SKM-1 (cell line): Measurements from ENCODE around the gene NECTIN4.

Experiments used
- DNase-seq: peaks from one replicate; lab custom pipeline; 2025; ENCODE audit not compliant: unreplicated experiment; lab: John Stamatoyannopoulos, UW

Gene NECTIN4

GRCh38 chr1:161113915-161114314 lies 24.6 kb upstream of the NECTIN4 start:
- DNase-seq: no peak

DNA sequence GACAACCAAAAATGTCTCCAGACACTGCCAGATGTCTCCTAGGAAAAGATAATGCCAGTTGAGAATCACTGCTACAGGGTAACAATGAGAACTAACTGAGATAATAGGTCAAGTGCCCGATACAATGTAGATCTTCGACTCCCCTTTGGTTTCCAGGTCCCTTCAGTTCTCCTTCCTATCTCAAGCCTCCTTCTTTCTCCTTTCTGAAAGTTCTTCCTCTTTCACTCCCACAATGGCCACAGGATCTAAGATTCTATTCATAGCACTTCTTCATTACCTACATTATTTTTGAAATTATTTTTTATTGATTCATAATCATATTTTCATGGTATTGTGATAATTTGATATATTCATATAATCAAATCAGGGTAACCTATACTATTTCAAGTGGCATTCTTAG lies 22.2 kb upstream of the NECTIN4 start:
- peak; percentile 41 for DNase-seq

DNA sequence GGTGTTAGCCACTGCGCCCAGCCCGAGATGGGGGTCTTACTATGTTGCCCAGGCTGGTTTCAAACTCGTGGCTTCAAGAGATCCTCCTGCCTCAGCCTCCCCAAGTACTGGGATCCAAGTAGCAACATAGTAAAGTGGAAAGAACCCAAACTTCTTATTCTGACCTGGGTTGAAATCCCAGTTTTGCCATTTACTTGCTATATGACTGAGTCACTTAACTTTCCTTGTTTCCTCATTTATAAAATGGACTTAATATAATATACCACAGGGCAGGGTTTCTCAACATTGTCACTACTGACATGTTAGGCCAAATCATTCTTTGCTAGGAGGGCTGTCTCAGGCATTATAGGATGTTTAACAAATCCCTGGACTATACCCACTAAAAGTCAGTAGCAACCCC lies 21.8 kb upstream of the NECTIN4 start:
- DNase-seq: no peak

GRCh38 chr1:161106431-161106830 lies 17.1 kb upstream of the NECTIN4 start:
- DNase-seq: no peak

DNA sequence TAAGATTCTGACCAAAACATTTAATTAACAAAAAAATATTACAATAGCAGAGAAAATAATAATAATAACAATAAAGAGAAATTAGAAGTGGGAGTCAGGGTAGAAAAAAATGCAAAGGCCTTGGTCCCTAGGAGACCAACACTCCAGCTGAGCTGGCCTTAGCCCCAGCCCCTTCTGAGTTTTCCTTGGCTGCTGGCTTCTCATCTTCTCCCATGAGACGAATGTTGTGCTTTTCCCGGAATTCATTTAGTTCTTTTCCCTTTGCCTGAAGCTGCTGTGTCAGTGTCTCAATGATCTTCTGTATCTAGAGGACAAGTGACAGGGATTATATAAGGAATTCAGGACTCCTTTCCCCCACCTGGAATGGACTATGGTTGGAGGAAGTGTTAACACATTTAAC lies 11.2 kb upstream of the NECTIN4 start:
- no peak for DNase-seq

DNA sequence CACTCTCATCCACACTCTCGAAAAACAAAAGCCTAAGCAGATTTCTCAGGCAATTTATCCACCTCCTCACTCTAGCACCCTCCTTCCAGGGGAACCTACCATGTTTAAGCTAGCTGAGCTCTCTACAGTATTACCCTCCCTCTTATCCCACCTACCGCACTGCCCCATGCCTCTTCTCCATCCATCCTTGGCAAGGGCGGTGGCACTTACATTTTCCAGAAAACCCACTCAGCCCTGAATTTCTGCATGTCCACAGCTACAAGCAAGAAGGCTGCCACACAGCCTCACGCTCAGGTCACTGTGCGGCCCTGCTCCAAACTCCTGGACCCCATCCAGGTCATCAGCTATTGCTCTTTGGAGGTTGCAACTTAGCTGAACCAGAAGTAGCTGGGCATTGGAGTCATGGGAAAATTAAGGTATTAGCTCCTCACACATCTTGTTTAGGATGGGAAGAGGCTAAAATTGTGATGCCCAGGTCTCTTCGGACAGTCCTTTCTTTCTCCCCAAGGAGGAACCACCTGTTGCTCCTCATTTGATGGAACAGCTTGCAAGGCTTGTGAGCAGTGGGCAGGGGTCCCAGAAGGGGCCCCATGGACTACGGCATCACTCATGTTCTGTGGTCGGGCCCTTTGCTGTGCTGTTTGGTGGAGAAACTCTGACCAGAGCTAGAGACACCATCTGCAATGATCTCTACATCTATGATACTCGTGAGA lies 9.9 kb upstream of the NECTIN4 start:
- DNase-seq: no peak

GRCh38 chr1:161098210-161099068 lies 9.1 kb upstream of the NECTIN4 start, which contains the start of gene KLHDC9:
Gene KLHDC9, plus strand, starts transcription at chr1:161098361. Its CDS starts 175 bp downstream, at chr1:161098536.
- DNase-seq: no peak

DNA sequence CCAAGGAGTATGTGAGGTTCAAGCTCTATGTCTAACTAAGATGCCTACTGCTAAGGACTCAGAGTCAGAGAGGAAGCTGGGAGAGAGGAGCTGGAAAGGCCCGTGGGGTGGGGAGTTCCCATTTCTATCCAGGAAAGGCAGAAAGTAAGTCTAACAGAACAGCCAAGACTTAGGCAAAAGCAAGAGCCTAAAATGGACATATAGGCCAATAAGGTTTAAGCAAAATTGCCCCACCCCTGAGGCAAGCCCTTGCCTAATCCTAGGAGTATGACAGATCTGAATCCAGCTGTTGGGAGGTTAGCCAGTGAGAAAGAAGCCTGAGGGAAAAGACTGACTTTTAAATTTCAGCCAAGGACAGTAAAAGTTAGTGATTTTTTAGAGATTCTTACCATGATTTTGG lies 7.2 kb upstream of the NECTIN4 start:
- DNase-seq: peak; percentile 40

GRCh38 chr1:161096015-161096414 lies 6.7 kb upstream of the NECTIN4 start:
- no peak for DNase-seq

DNA sequence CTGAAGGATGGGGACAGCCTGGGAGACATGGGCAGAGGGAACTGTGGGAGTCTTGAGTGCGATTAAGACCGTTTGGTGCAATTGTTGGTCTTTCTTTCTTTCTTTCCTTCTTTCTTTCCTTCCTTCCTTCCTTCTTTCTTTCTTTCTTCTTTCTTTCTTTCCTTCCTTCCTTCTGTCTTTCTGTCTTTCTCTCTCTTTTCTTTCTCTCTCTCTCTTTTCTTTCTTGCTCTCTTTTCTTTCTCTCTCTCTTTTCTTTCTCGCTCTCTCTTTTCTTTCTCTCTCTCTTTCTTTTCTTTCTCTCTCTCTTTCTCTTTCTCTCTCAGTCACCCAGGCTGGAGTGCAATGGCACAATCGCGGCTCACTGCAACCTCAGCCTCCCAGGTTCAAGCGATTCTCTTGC lies 5.9 kb upstream of the NECTIN4 start:
- DNase-seq: no peak

- DNase-seq: no peak
These were observed 5.1 kb upstream of the NECTIN4 start for GRCh38 chr1:161094481-161094880.

- no peak for DNase-seq
These were observed 3.3 kb upstream of the NECTIN4 start for GRCh38 chr1:161092621-161093028.

DNA sequence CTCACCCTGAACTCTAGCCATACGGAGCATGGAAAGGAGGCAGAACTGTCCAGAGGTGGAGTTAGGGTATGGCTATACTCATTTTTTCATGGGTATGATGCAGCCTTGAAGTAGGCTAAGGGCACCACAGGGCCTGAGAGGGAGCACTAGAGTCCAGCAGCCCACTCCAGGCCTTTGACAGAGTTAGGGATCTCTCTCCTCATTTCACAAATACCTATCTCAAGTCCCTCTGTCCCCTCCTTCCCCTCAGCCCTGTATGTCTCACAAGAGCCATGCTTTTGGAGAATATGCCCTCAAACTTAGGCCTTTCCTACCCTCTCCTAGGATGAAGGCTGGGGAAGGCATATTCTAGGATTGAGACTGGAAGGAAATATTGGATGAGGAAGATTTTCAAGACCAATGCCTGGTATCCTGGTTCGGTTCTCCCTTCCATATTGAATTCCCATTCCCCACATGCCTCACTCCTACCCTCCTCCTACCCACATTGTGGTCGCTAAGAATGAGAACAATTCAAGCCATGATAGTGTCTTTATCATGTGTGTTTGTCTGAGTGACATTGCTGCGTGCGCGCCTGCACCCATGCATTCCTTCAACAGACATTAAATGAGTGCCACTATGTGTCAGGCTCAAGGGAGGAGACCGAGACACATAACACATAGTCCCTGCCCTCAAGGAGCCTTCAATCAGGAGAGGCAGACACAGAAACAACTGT lies 2.6 kb upstream of the NECTIN4 start:
- no peak for DNase-seq

DNA sequence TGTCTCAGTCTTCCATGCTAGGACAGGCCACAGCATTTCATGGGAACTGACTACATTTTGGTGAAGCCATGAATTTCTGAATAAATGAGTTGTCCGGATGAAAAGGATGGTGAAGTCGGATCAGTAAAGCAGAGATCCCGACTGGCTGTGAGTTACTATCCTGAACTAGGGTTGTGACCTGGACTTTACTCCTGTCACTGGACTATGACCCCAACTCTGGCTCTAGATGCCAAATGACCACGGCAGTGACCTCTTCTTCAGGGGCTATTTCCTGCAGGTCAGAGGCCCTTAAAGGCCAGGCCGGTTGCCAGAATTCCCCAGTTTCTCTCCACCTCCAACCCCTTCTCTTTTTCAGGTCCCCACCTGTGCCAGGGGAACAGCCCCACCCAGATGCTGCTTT lies 1.7 kb upstream of the NECTIN4 start:
- DNase-seq: no peak

DNA sequence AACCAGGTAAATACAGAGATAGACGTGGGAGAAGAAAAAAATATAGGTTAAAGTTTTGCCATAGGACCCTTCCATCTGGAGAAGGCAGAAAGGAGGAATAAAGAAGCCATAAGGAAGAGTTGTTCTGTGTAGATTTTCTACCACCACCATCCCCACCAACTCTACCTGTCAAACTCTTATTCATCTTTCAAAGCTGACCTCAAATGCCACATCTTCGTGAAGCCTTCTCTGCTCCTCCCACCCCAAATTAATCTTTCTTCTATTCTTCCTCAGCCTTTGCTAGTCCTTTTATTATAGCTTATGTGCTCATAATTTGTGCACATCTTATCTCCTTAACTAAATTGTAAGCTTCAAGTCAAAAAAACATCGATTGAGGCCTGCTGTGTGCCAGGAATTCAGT lies 1.3 kb upstream of the NECTIN4 start:
- DNase-seq: no peak

GRCh38 chr1:161089938-161090337 lies 580 bp upstream of the NECTIN4 start:
- no peak for DNase-seq

- no peak for DNase-seq
These were observed 709 bp downstream of the NECTIN4 start for GRCh38 chr1:161088587-161089110.

DNA sequence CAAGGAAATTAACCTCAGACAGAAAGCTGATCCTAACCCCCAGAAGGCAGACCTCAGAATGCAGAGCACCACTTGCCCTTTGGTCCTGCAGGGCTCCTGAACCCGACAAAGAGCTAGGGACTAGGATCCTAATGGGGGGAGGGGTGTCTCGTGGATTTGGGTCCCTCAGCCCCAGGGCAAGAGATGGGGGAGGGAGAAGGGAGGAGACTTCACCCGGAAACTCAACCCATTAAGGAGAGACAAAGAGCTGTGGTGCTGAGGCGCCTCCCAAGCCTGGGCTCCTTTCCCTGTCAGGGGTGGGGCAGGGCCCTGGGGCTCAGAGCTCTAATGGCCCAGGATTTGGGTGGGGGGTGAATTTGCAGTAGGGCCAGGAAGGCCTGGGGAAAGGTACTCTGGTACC lies 2.9 kb downstream of the NECTIN4 start:
- DNase-seq: no peak

- no peak for DNase-seq
These were observed 4.2 kb downstream of the NECTIN4 start for GRCh38 chr1:161085165-161085564.

DNA sequence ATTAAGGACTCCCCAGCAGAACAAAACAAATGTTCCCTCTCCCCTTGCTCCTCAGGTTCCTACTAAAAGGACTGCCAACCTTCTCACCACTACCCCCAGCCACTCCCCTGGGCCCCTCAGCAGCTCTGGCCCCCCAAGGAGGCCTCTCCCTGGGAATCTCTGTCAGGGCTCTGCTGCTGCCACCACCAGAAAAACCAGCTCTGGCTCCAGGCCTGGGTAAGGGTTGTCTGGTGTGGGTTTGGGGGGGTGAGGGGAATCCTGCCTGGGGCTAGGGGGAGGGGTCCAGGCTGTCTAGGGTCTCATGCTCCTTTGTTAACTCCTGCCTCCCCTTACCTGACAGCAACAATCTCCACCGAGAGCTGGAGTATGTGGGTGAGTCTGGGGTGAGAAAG lies 4.8 kb downstream of the NECTIN4 start:
- DNase-seq: no peak

- peak; percentile 34 for DNase-seq
These were observed 5.4 kb downstream of the NECTIN4 start for GRCh38 chr1:161083748-161084596.
